Thoracic aorta (tissue), 2 donors: ENCODE measurements around the gene FBXL5. TPM values are rescaled to one million over a fixed set of nuclear protein-coding genes. Genes with fewer than 3 reads are reported as not detected.
A peak's percentile ranks its signal among the peaks of the same experiment; 100 is the strongest.

Experiments used
- ATAC-seq: fragments of 150-250 bp; one replicate; pipeline ENCODE4 v1.8.0; 2017; ENCODE audit warnings: low read depth; ENCODE audit not compliant: insufficient number of reproducible peaks, low FRiP score
- DNase-seq: peaks from one replicate; pipeline ENCODE4 v3.0.0-alpha.2; 2020; ENCODE audit warnings: low spot score
- H3K27ac ChIP-seq, 2 donors: fragments of 200-600 bp; sonication (generic); 1 replicate in 1 of 2; 2 replicates in 1 of 2; pipeline ENCODE4 v1.5.1; 2016; ENCODE audit warnings: mild to moderate bottlenecking in 2 of 2, moderate library complexity in 2 of 2
- H3K27me3 ChIP-seq: fragments of 200-600 bp; sonication (generic); replicated peaks from 2 replicates; pipeline ENCODE4 v1.6.0; 2016; ENCODE audit warnings: mild to moderate bottlenecking; ENCODE audit not compliant: insufficient read depth
- H3K36me3 ChIP-seq: fragments of 200-600 bp; sonication (generic); one replicate; pipeline ENCODE4 v1.5.1; 2016
- H3K4me1 ChIP-seq, 2 donors: fragments of 200-600 bp; sonication (generic); 1 replicate in 1 of 2; 2 replicates in 1 of 2; pipeline versions ENCODE4 v1.5.1 to v1.6.0; 2016; ENCODE audit warnings: low read depth in 2 of 2, mild to moderate bottlenecking in 1 of 2; ENCODE audit not compliant: control insufficient read depth in 1 of 2
- H3K4me3 ChIP-seq: fragments of 200-600 bp; sonication (generic); 2 replicates; pipeline ENCODE4 v1.5.1; 2016; ENCODE audit warnings: mild to moderate bottlenecking
- H3K9me3 ChIP-seq: fragments of 200-600 bp; sonication (generic); 2 replicates; pipeline ENCODE4 v1.5.1; 2016
- total RNA-seq, 2 donors: library from RNA; depleted of rRNA; stranded (reverse); fragments of >200 nt; gene quantifications; one replicate each; pipeline versions ENCODE4 v1.1.0 to v1.2.3, GENCODE V29; 2016
- TF ChIP-seq, protein P1 (sequence below): fragments of 200-600 bp; sonication (generic); IDR thresholded peaks from one replicate; pipeline ENCODE4 v1.5.1; 2019; ENCODE audit warnings: antibody characterized with exemption

The FBXL5 gene
- total RNA-seq, 2 donors from 2014 or later = 136 to 147 TPM

- Histone ChIP-seq H3K27me3 (no peaks in the 10 kb centered on the region), H3K9me3 (no peaks in the 10 kb centered on the region), H3K4me3 (no peak overlapping the region), H3K36me3 (no peaks in the 10 kb centered on the region), H3K27ac (no peak overlapping the region), H3K4me1 (peaks cover 11 to 16% of the 10 kb centered on the region in 2 donors)
- ATAC-seq (peak; percentile 73), DNase-seq (no peak)
- TF ChIP-seq, protein P1, sequence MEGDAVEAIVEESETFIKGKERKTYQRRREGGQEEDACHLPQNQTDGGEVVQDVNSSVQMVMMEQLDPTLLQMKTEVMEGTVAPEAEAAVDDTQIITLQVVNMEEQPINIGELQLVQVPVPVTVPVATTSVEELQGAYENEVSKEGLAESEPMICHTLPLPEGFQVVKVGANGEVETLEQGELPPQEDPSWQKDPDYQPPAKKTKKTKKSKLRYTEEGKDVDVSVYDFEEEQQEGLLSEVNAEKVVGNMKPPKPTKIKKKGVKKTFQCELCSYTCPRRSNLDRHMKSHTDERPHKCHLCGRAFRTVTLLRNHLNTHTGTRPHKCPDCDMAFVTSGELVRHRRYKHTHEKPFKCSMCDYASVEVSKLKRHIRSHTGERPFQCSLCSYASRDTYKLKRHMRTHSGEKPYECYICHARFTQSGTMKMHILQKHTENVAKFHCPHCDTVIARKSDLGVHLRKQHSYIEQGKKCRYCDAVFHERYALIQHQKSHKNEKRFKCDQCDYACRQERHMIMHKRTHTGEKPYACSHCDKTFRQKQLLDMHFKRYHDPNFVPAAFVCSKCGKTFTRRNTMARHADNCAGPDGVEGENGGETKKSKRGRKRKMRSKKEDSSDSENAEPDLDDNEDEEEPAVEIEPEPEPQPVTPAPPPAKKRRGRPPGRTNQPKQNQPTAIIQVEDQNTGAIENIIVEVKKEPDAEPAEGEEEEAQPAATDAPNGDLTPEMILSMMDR = no peak
Observed at GRCh38 chr4:15587649-15588048, 67.5 kb downstream of the FBXL5 start.

DNA sequence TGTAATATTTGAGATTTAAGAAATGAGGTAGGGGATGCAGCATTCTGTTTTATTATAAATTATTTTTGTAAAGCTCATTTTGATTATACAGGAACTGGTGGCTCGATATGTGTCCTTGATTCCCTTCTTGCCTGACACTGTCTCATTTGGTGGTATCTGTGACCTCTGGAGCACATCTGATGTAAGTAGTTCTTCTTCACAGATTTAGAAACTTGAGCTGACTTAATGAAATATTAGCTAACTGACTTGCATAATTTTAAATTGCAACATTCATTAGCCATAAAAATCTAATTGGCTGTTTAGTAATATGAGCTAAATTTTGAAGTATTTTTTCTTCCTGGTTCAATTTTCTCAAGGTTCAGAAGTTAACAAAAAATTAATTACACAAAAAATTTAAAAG, 69.1 kb downstream of the FBXL5 start:
- Histone ChIP-seq H3K4me3 (no peak overlapping the region), H3K4me1 (peaks cover 0 to 7% of the 10 kb centered on the region in 2 donors), H3K9me3 (no peaks in the 10 kb centered on the region), H3K36me3 (no peaks in the 10 kb centered on the region), H3K27me3 (no peaks in the 10 kb centered on the region), H3K27ac (no peak overlapping the region)
- DNase-seq = no peak
- ATAC-seq = no peak
- TF ChIP-seq, protein P1 = no peak

DNA sequence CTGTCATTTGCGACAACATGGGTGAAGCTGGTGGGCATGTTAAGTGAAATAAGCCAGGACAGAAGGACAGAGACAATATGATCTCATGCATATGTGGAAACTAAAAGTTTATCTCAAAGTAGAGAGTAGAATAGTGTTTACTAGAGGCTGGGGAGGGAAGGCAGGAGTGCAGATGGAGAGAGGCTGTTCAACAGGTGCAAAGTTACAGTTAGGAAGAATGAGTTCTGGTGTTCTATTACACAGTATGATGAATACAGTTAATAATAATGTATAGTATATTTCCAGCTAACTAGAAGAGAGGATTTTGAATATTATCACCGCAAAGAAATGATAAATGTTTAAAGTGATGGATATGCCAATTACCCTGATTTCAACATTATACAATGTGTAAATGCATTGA, 69.8 kb downstream of the FBXL5 start:
- Histone ChIP-seq H3K36me3 (no peaks in the 10 kb centered on the region), H3K9me3 (no peaks in the 10 kb centered on the region), H3K4me1 (peaks cover 0 to 7% of the 10 kb centered on the region in 2 donors), H3K4me3 (no peak overlapping the region), H3K27me3 (no peaks in the 10 kb centered on the region), H3K27ac (no peak overlapping the region)
- TF ChIP-seq, protein P1 = no peak
- ATAC-seq (no peak), DNase-seq (no peak)

DNA sequence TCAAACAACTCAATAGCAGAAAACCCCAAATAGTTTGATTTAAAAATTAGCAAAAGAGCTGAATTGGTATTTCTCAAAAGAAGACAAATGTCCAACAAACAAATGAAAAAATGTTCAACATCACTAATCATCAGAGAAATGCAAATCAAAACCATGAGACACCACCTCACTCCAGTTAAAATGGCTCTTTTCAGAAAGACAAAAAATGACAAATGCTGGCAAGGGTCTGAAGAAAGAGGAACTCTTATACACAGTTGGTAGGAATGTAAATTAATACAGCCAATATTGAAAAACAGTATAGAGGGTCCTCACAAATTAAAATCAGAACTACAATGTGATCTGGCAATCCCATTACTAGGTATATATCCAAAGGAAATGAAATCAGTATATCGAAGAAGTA, 70.4 kb downstream of the FBXL5 start:
- Histone ChIP-seq H3K4me3 (no peak overlapping the region), H3K27ac (no peak overlapping the region), H3K27me3 (no peaks in the 10 kb centered on the region), H3K36me3 (no peaks in the 10 kb centered on the region), H3K9me3 (no peaks in the 10 kb centered on the region), H3K4me1 (peaks cover 0 to 7% of the 10 kb centered on the region in 2 donors)
- TF ChIP-seq, protein P1 = no peak
- ATAC-seq (no peak), DNase-seq (no peak)

DNA sequence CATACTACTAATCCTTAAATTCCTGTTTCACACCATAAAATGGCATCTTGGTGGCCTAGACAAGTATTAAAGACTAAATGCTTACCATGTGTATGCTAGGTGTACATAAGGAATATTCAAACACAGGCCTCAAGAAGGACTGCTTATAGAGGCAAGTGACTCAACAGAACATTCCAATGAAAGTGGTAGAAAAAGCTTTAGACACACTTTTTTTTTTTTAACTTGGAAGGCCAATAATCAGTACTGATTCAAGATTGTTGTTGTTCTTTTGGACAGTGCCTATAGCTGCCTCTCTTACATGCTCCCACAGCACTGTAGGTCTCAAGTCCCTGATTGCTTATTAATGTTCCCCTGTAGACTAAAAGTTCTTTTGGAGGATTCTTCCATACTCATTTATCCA, 77.6 kb downstream of the FBXL5 start:
- ATAC-seq = no peak
- Histone ChIP-seq H3K27me3 (no peaks in the 10 kb centered on the region), H3K4me1 (no peaks in the 10 kb centered on the region), H3K9me3 (no peaks in the 10 kb centered on the region), H3K36me3 (no peaks in the 10 kb centered on the region), H3K27ac (no peak overlapping the region), H3K4me3 (no peak overlapping the region)
- no peak for DNase-seq
- TF ChIP-seq, protein P1 = no peak
